Large intestine (tissue), 3 donors: ENCODE data around the gene GPC5. TPM values are rescaled to one million over a fixed set of nuclear protein-coding genes. Genes with fewer than 3 reads are reported as not detected.

Experiments
- DNase-seq, 2 donors: peaks; one replicate each; pipeline versions ENCODE4 v3.0.0 to v3.0.0-alpha.2; 2013
- H3K27ac ChIP-seq: one replicate; pipeline ENCODE4 v1.5.1; 2013; ENCODE audit warnings: low read length
- H3K27me3 ChIP-seq: 2 replicates; pipeline ENCODE4 v1.6.1; 2013; ENCODE audit warnings: low read length; ENCODE audit not compliant: control insufficient read depth, insufficient read depth
- H3K36me3 ChIP-seq: 2 replicates; pipeline ENCODE4 v1.6.1; 2013; ENCODE audit warnings: low read length; ENCODE audit not compliant: control insufficient read depth, insufficient read depth
- H3K4me1 ChIP-seq: one replicate; pipeline ENCODE4 v1.6.1; 2013; ENCODE audit warnings: low read length; ENCODE audit not compliant: control insufficient read depth, insufficient read depth
- H3K4me3 ChIP-seq: one replicate; pipeline ENCODE4 v1.5.1; 2013; ENCODE audit warnings: low read length
- H3K9me3 ChIP-seq: one replicate; pipeline ENCODE4 v1.6.1; 2013; ENCODE audit warnings: mild to moderate bottlenecking, low read depth, low read length, moderate library complexity; ENCODE audit not compliant: control insufficient read depth
- WGBS: methylation state at CpG from one replicate; pipeline ENCODE4 v1.1.5; 2013; ENCODE audit warnings: low lambda C conversion rate; ENCODE audit not compliant: insufficient coverage; 5-methylcytosine and 5-hydroxymethylcytosine counted together
- polyA plus RNA-seq: library from polyadenylated mRNA; unstranded; fragments of 120-200 nt; gene quantifications from one replicate; pipeline ENCODE4 v1.2.1, GENCODE V29; 2013

The GPC5 gene
- polyA plus RNA-seq, 1 donor = 0.42 TPM

- H3K27ac ChIP-seq = no peak overlapping the region
- no peak overlapping the region for H3K4me3 ChIP-seq
- H3K4me1 ChIP-seq = peaks cover 9% of the 10 kb centered on the region
- 80% methylated on average over 1 of the region's 2 CpGs for WGBS
- H3K27me3 ChIP-seq = no peaks in the 10 kb centered on the region
- no peaks in the 10 kb centered on the region for H3K36me3 ChIP-seq
- H3K9me3 ChIP-seq = no peaks in the 10 kb centered on the region
- no peak for DNase-seq
Observed at GRCh38 chr13:91534996-91535395, 136.6 kb downstream of the GPC5 start.

- no peaks in the 10 kb centered on the region for H3K9me3 ChIP-seq
- H3K27ac ChIP-seq = no peak overlapping the region
- H3K4me3 ChIP-seq = no peak overlapping the region
- peaks cover 23% of the 10 kb centered on the region for H3K4me1 ChIP-seq
- no peak for DNase-seq
- no CpG with 5 or more reads among the region's 2 CpGs for WGBS
- no peaks in the 10 kb centered on the region for H3K27me3 ChIP-seq
- no peaks in the 10 kb centered on the region for H3K36me3 ChIP-seq
Observed at GRCh38 chr13:91537376-91537775, 139.0 kb downstream of the GPC5 start.

GRCh38 chr13:91539286-91540157 is 141.1 kb downstream of the GPC5 start:
- Histone ChIP-seq H3K27me3 (no peaks in the 10 kb centered on the region), H3K27ac (peak overlapping the region; percentile 90), H3K36me3 (no peaks in the 10 kb centered on the region), H3K4me1 (peaks cover 23% of the 10 kb centered on the region), H3K9me3 (no peaks in the 10 kb centered on the region), H3K4me3 (no peak overlapping the region)
- WGBS = 0% methylated on average over 1 of the region's 3 CpGs
- DNase-seq = peak; percentile 61 to 85

GRCh38 chr13:91540158-91540736 is 141.8 kb downstream of the GPC5 start:
- H3K4me1 ChIP-seq = peaks cover 23% of the 10 kb centered on the region
- no peaks in the 10 kb centered on the region for H3K36me3 ChIP-seq
- 33% methylated on average over 1 of the region's 1 CpG for WGBS
- peak; percentile 19 to 72 for DNase-seq
- peak overlapping the region; percentile 90 for H3K27ac ChIP-seq
- no peaks in the 10 kb centered on the region for H3K9me3 ChIP-seq
- no peaks in the 10 kb centered on the region for H3K27me3 ChIP-seq
- H3K4me3 ChIP-seq = no peak overlapping the region

GRCh38 chr13:91544723-91545122 is 146.3 kb downstream of the GPC5 start:
- 40% methylated on average over 1 of the region's 3 CpGs for WGBS
- peaks cover 13% of the 10 kb centered on the region for H3K4me1 ChIP-seq
- H3K27me3 ChIP-seq = no peaks in the 10 kb centered on the region
- no peaks in the 10 kb centered on the region for H3K36me3 ChIP-seq
- no peak overlapping the region for H3K27ac ChIP-seq
- no peak overlapping the region for H3K4me3 ChIP-seq
- no peak for DNase-seq
- no peaks in the 10 kb centered on the region for H3K9me3 ChIP-seq

GRCh38 chr13:91546900-91547299 is 148.5 kb downstream of the GPC5 start:
- Histone ChIP-seq H3K4me1 (no peaks in the 10 kb centered on the region), H3K36me3 (no peaks in the 10 kb centered on the region), H3K27me3 (no peaks in the 10 kb centered on the region), H3K9me3 (no peaks in the 10 kb centered on the region), H3K4me3 (no peak overlapping the region), H3K27ac (no peak overlapping the region)
- 89% methylated on average over 2 of the region's 2 CpGs for WGBS
- no peak for DNase-seq

GRCh38 chr13:91553584-91553983 is 155.2 kb downstream of the GPC5 start:
- Histone ChIP-seq H3K4me3 (no peak overlapping the region), H3K9me3 (no peaks in the 10 kb centered on the region), H3K4me1 (no peaks in the 10 kb centered on the region), H3K27ac (no peak overlapping the region), H3K36me3 (no peaks in the 10 kb centered on the region), H3K27me3 (no peaks in the 10 kb centered on the region)
- no peak for DNase-seq
- WGBS = 100% methylated on average over 1 of the region's 2 CpGs

- no peak overlapping the region for H3K4me3 ChIP-seq
- no peaks in the 10 kb centered on the region for H3K27me3 ChIP-seq
- H3K9me3 ChIP-seq = no peaks in the 10 kb centered on the region
- no peak for DNase-seq
- no peaks in the 10 kb centered on the region for H3K36me3 ChIP-seq
- no CpG with 5 or more reads among the region's 1 CpG for WGBS
- no peak overlapping the region for H3K27ac ChIP-seq
- no peaks in the 10 kb centered on the region for H3K4me1 ChIP-seq
Observed at GRCh38 chr13:91554101-91554500, 155.7 kb downstream of the GPC5 start.

GRCh38 chr13:91557328-91558090 is 159.1 kb downstream of the GPC5 start:
- no peaks in the 10 kb centered on the region for H3K4me1 ChIP-seq
- no peak for DNase-seq
- H3K27me3 ChIP-seq = no peaks in the 10 kb centered on the region
- H3K9me3 ChIP-seq = no peaks in the 10 kb centered on the region
- 33% methylated on average over 1 of the region's 5 CpGs for WGBS
- H3K4me3 ChIP-seq = no peak overlapping the region
- no peaks in the 10 kb centered on the region for H3K36me3 ChIP-seq
- no peak overlapping the region for H3K27ac ChIP-seq

- Histone ChIP-seq H3K4me3 (no peak overlapping the region), H3K27me3 (no peaks in the 10 kb centered on the region), H3K9me3 (no peaks in the 10 kb centered on the region), H3K36me3 (no peaks in the 10 kb centered on the region), H3K27ac (no peak overlapping the region), H3K4me1 (no peaks in the 10 kb centered on the region)
- no peak for DNase-seq
- 80% methylated on average over 2 of the region's 5 CpGs for WGBS
Observed at GRCh38 chr13:91563799-91564198, 165.4 kb downstream of the GPC5 start.
